ENCODE measurements around the gene ERGIC2.
"Not testable (repeated sequence)": the region's sequence is repeated elsewhere in the genome, so short reads cannot be mapped to it uniquely, and the experiment has no call there.

Gene ERGIC2

GRCh38 chr12:29380536-29381523 lies at the start of gene ERGIC2:
TSS of gene ERGIC2 (minus strand) at chr12:29381172. CDS start at chr12:29371633, 9,539 bp downstream.
- DNase-seq (ENCODE audit: low spot score): peak; percentile 90

GRCh38 chr12:29430716-29431044 lies 49.7 kb upstream of the ERGIC2 start:
- DNase-seq (ENCODE audit: low spot score): no peak

GRCh38 chr12:29429999-29430715 lies 49.2 kb upstream of the ERGIC2 start:
- DNase-seq (ENCODE audit: low spot score): no peak

GRCh38 chr12:29428633-29429032 lies 47.7 kb upstream of the ERGIC2 start:
- DNase-seq (ENCODE audit: low spot score): peak; percentile 11

GRCh38 chr12:29427964-29428363 lies 47.0 kb upstream of the ERGIC2 start:
- no peak for DNase-seq (ENCODE audit: low spot score)

GRCh38 chr12:29426498-29426897 lies 45.5 kb upstream of the ERGIC2 start:
- no peak for DNase-seq (ENCODE audit: low spot score)

- no peak for DNase-seq (ENCODE audit: low spot score)
These were observed 44.8 kb upstream of the ERGIC2 start for GRCh38 chr12:29425722-29426121.

GRCh38 chr12:29416748-29417147 lies 35.8 kb upstream of the ERGIC2 start:
- DNase-seq (ENCODE audit: low spot score): no peak

GRCh38 chr12:29415111-29415510 lies 34.1 kb upstream of the ERGIC2 start:
- DNase-seq (ENCODE audit: low spot score): no peak

GRCh38 chr12:29414368-29414767 lies 33.4 kb upstream of the ERGIC2 start:
- no peak for DNase-seq (ENCODE audit: low spot score)

- no peak for DNase-seq (ENCODE audit: low spot score)
These were observed 24.6 kb upstream of the ERGIC2 start for GRCh38 chr12:29405561-29405960.

- DNase-seq (ENCODE audit: low spot score): no peak
These were observed 23.0 kb upstream of the ERGIC2 start for GRCh38 chr12:29403991-29404390.

- DNase-seq (ENCODE audit: low spot score): no peak
These were observed 21.5 kb upstream of the ERGIC2 start for GRCh38 chr12:29402437-29402836.

- DNase-seq (ENCODE audit: low spot score): no peak
These were observed 17.5 kb upstream of the ERGIC2 start for GRCh38 chr12:29398495-29398894.

GRCh38 chr12:29396774-29397173 lies 15.8 kb upstream of the ERGIC2 start:
- DNase-seq (ENCODE audit: low spot score): peak; percentile 41

GRCh38 chr12:29395356-29395755 lies 14.4 kb upstream of the ERGIC2 start:
- no peak for DNase-seq (ENCODE audit: low spot score)

GRCh38 chr12:29390419-29390818 lies 9.4 kb upstream of the ERGIC2 start:
- DNase-seq (ENCODE audit: low spot score): not testable (repeated sequence)

GRCh38 chr12:29389295-29389919 lies 8.4 kb upstream of the ERGIC2 start:
- no peak for DNase-seq (ENCODE audit: low spot score)

GRCh38 chr12:29386084-29386680 lies 5.2 kb upstream of the ERGIC2 start:
- DNase-seq (ENCODE audit: low spot score): not testable (repeated sequence)

GRCh38 chr12:29385194-29385593 lies 4.2 kb upstream of the ERGIC2 start:
- not testable (repeated sequence) for DNase-seq (ENCODE audit: low spot score)

- DNase-seq (ENCODE audit: low spot score): no peak
These were observed 1.3 kb upstream of the ERGIC2 start for GRCh38 chr12:29382251-29382650.

- no peak for DNase-seq (ENCODE audit: low spot score)
These were observed 4.9 kb downstream of the ERGIC2 start for GRCh38 chr12:29376118-29376517.

All from hepatic stellate cell (primary cell).